Naive thymus-derived CD4-positive, alpha-beta T cell (primary cell): ENCODE results near the gene SLC8B1. TPM values are rescaled to one million over a fixed set of nuclear protein-coding genes. Genes with fewer than 3 reads are reported as not detected.
A peak's percentile ranks its signal among the peaks of the same experiment; 100 is the strongest.

Experiments
- ATAC-seq: fragments of 150-1000 bp; cut with Tn5 transposase; 2 replicates; pipeline ENCODE4 v1.10.0; 2021; ENCODE audit warnings: mild to moderate bottlenecking, moderate library complexity
- CTCF ChIA-PET: fragments of 350-600 bp; sonication (Branson Sonifier 250); formaldehyde crosslinking; loops from one replicate; lab custom pipeline; 2021; ENCODE audit warnings: antibody characterized with exemption; lab: Charles Lee
- POLR2A ChIA-PET: fragments of 350-600 bp; sonication (Branson Sonifier 250); formaldehyde crosslinking; loops from one replicate; lab custom pipeline; 2021; ENCODE audit warnings: antibody characterized with exemption, inconsistent platforms; lab: Charles Lee
- DNase-seq, 9 donors: peaks; one replicate each; pipeline versions ENCODE4 v3.0.0 to v3.0.0-alpha.2; 2020 to 2022; ENCODE audit warnings: mixed read lengths in 1 of 9
- H3K27ac ChIP-seq: one replicate; pipeline ENCODE4 v1.7.0; 2013; ENCODE audit warnings: mild to moderate bottlenecking, low read depth, low read length, moderate library complexity
- H3K27me3 ChIP-seq, 2 donors: one replicate each; pipeline ENCODE4 v1.7.0; 2013; ENCODE audit warnings: low read length in 2 of 2, mild to moderate bottlenecking in 2 of 2, moderate library complexity in 2 of 2; ENCODE audit not compliant: control insufficient read depth in 2 of 2, insufficient read depth in 2 of 2
- H3K36me3 ChIP-seq, 3 experiments: 1 replicate in 2 of 3; 2 replicates in 1 of 3; pipeline ENCODE4 v1.7.0; 2013; ENCODE audit warnings: low read length in 3 of 3, mild to moderate bottlenecking in 3 of 3, moderate library complexity in 1 of 3; ENCODE audit not compliant: insufficient read depth in 3 of 3, control insufficient read depth in 2 of 3
- H3K4me1 ChIP-seq, 2 donors: one replicate each; pipeline ENCODE4 v1.7.0; 2013; ENCODE audit warnings: low read length in 2 of 2, mild to moderate bottlenecking in 2 of 2, moderate library complexity in 1 of 2; ENCODE audit not compliant: control insufficient read depth in 2 of 2, insufficient read depth in 2 of 2
- H3K4me3 ChIP-seq: 2 replicates; pipeline ENCODE4 v1.7.0; 2013; ENCODE audit warnings: mild to moderate bottlenecking, low read length
- H3K9me3 ChIP-seq, 3 experiments: 1 replicate in 2 of 3; 2 replicates in 1 of 3; pipeline ENCODE4 v1.7.0; 2013; ENCODE audit warnings: low read length in 3 of 3; ENCODE audit not compliant: control insufficient read depth in 2 of 3
- H3K27ac Mint-ChIP-seq, 9 donors: one replicate each; pipeline ENCODE4 v1.8.0; 2020 to 2022; ENCODE audit warnings: mixed read lengths in 9 of 9, mild to moderate bottlenecking in 8 of 9, moderate library complexity in 5 of 9, inconsistent platforms in 2 of 9
- H3K27me3 Mint-ChIP-seq, 5 donors: one replicate each; pipeline ENCODE4 v1.8.0; 2021 to 2022; ENCODE audit warnings: mixed read lengths in 5 of 5, mild to moderate bottlenecking in 1 of 5
- H3K36me3 Mint-ChIP-seq, 5 donors: one replicate each; pipeline ENCODE4 v1.8.0; 2020 to 2022; ENCODE audit warnings: mixed read lengths in 5 of 5, mild to moderate bottlenecking in 3 of 5, inconsistent platforms in 1 of 5
- H3K4me1 Mint-ChIP-seq, 7 donors: one replicate each; pipeline ENCODE4 v1.8.0; 2020 to 2022; ENCODE audit warnings: mixed read lengths in 7 of 7, mild to moderate bottlenecking in 3 of 7, inconsistent platforms in 1 of 7
- H3K4me3 Mint-ChIP-seq, 10 donors: one replicate each; pipeline ENCODE4 v1.8.0; 2020 to 2022; ENCODE audit warnings: mild to moderate bottlenecking in 10 of 10, mixed read lengths in 10 of 10, moderate library complexity in 6 of 10, inconsistent platforms in 2 of 10
- H3K9me3 Mint-ChIP-seq, 11 donors: one replicate each; pipeline ENCODE4 v1.8.0; 2020 to 2022; ENCODE audit warnings: mixed read lengths in 11 of 11, mild to moderate bottlenecking in 4 of 11, inconsistent platforms in 1 of 11, moderate library complexity in 1 of 11
- intact Hi-C, 2 donors: fragments of 100-400 bp; cut with micrococcal nuclease; formaldehyde crosslinking; loops; one replicate each; pipeline ENCODE4 v1.15.1; 2023
- polyA plus RNA-seq, 2 donors: library from polyadenylated mRNA; unstranded; fragments of 300-500 nt; fragmentation: Illumina TruSeq; gene quantifications; one replicate each; pipeline ENCODE4 v1.2.3, GENCODE V29; 2021
- total RNA-seq, 6 experiments: library from RNA in 5 of 6; stranded (reverse) in 5 of 6; gene quantifications; 1 replicate in 5 of 6; 2 replicates in 1 of 6; pipeline ENCODE4 v1.2.3 and lab custom pipeline; 2021 to 2026

SLC8B1 gene
- total and polyA plus RNA-seq, 7 experiments from 2014 or later = 40.9 to 169 (median 140) TPM

DNA sequence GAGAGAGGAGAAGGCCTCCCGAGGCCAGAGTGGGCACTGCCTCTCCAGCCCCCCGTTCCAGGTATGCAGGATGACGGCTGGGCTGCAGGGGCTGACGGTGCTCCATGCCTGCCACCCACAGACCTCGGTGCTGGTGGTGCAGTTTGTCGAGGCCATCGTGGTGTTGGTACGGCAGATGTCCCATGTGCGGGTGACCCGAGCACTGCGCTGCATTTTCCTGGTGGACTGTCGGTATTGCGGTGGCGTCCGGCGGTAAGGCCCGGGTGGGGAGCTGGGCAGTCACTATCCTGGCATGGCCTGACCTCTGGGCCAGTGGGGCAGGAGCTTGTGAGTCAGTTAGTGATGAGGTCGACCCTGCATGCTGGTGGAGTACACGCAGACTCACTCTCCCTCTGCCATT lies 66.3 kb downstream of the SLC8B1 start:
- intact Hi-C loops = no loop called here
- H3K36me3 Mint-ChIP-seq = peaks cover 13 to 61% (median 37%) of the 10 kb centered on the region in 5 donors
- DNase-seq (no peak), ATAC-seq (no peak)
- Histone ChIP-seq H3K27me3 (no peaks in the 10 kb centered on the region), H3K36me3 (peaks cover 0 to 72% (median 15%) of the 10 kb centered on the region in 3 experiments), H3K4me3 (no peak overlapping the region), H3K9me3 (no peaks in the 10 kb centered on the region), H3K4me1 (peaks cover 0 to 12% of the 10 kb centered on the region in 2 donors), H3K27ac (no peak overlapping the region)
- H3K27me3 Mint-ChIP-seq = no peaks in the 10 kb centered on the region
- no peak overlapping the region for H3K27ac Mint-ChIP-seq
- ChIA-PET POLR2A (no interaction called here), CTCF (interaction anchor here (1.1 kb wide), 1 partner anchor 58 kb away, joined by 3 read pairs; no protein-coding TSS in a partner anchor)
- H3K9me3 Mint-ChIP-seq = no peaks in the 10 kb centered on the region
- peaks cover 9 to 26% (median 21%) of the 10 kb centered on the region in 7 donors for H3K4me1 Mint-ChIP-seq
- H3K4me3 Mint-ChIP-seq = no peak overlapping the region

DNA sequence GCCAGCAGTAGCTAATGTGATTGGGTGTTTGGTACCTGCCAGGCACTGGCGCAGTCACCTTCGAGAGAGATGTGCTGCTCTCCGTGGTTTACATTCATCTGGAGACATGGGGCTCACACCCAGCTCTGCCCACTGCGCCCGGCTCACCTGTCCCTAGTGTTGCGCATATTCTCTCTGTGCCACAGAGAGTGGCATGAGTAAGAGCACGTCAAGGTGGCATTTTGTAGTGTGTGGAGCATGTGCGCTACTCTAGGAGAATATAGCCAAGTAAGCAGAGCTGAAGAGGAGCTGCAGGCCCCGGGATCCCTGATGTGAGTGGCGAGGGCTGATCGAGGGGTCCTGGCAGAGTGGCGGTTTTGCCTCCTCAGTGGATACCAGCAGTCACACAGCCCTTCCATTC lies 66.8 kb downstream of the SLC8B1 start:
- Histone ChIP-seq H3K4me1 (peaks cover 0 to 17% of the 10 kb centered on the region in 2 donors), H3K36me3 (peaks cover 0 to 67% (median 13%) of the 10 kb centered on the region in 3 experiments), H3K27ac (no peak overlapping the region), H3K9me3 (no peaks in the 10 kb centered on the region), H3K27me3 (no peaks in the 10 kb centered on the region), H3K4me3 (no peak overlapping the region)
- Mint-ChIP-seq H3K4me1 (peaks cover 10 to 30% (median 23%) of the 10 kb centered on the region in 7 donors), H3K27ac (peak overlapping the region in 2 of 9 donors; percentile 49 to 65), H3K36me3 (peaks cover 13 to 61% (median 39%) of the 10 kb centered on the region in 5 donors), H3K27me3 (no peaks in the 10 kb centered on the region), H3K4me3 (no peak overlapping the region), H3K9me3 (no peaks in the 10 kb centered on the region)
- ATAC-seq (no peak), DNase-seq (no peak)
- POLR2A ChIA-PET = interaction anchor here (0.6 kb wide), 2 partner anchors 55 to 201 kb away, joined by 3 read pairs; no protein-coding TSS in a partner anchor
- intact Hi-C loops = no loop called here
- CTCF ChIA-PET = interaction anchor here (1.1 kb wide), 1 partner anchor 59 kb away, joined by 3 read pairs; no protein-coding TSS in a partner anchor

DNA sequence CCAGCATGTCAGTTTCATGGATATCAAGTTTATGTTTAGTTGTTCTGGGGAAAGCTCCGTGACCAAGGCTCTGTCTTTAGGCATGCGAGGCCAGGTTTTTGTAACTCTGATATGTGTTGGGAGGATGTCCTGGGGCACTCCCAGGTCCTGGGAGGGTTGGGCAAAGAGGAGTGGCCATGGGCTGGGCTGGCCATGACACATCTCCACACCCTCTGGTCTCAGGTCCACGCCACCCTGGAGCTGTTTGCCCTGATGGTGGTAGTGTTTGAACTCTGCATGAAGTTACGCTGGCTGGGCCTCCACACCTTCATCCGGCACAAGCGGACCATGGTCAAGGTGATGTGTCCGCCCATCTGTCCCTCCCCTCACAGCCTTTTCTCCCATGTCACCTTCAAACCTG lies 67.3 kb downstream of the SLC8B1 start:
- H3K36me3 Mint-ChIP-seq = peaks cover 13 to 62% (median 40%) of the 10 kb centered on the region in 5 donors
- intact Hi-C loops = no loop called here
- Histone ChIP-seq H3K9me3 (no peaks in the 10 kb centered on the region), H3K27ac (no peak overlapping the region), H3K27me3 (no peaks in the 10 kb centered on the region), H3K4me3 (no peak overlapping the region), H3K4me1 (peaks cover 1 to 21% of the 10 kb centered on the region in 2 donors), H3K36me3 (peaks cover 0 to 62% (median 13%) of the 10 kb centered on the region in 3 experiments)
- H3K27me3 Mint-ChIP-seq = no peaks in the 10 kb centered on the region
- H3K9me3 Mint-ChIP-seq = no peaks in the 10 kb centered on the region
- ChIA-PET CTCF (no interaction called here), POLR2A (interaction anchor here (0.6 to 1.1 kb wide), 4 partner anchors 9 to 201 kb away, joined by 3 read pairs; no protein-coding TSS in a partner anchor)
- DNase-seq (no peak), ATAC-seq (no peak)
- H3K4me1 Mint-ChIP-seq = peaks cover 10 to 36% (median 27%) of the 10 kb centered on the region in 7 donors
- peak overlapping the region in 2 of 9 donors; percentile 26 to 65 for H3K27ac Mint-ChIP-seq
- no peak overlapping the region for H3K4me3 Mint-ChIP-seq

DNA sequence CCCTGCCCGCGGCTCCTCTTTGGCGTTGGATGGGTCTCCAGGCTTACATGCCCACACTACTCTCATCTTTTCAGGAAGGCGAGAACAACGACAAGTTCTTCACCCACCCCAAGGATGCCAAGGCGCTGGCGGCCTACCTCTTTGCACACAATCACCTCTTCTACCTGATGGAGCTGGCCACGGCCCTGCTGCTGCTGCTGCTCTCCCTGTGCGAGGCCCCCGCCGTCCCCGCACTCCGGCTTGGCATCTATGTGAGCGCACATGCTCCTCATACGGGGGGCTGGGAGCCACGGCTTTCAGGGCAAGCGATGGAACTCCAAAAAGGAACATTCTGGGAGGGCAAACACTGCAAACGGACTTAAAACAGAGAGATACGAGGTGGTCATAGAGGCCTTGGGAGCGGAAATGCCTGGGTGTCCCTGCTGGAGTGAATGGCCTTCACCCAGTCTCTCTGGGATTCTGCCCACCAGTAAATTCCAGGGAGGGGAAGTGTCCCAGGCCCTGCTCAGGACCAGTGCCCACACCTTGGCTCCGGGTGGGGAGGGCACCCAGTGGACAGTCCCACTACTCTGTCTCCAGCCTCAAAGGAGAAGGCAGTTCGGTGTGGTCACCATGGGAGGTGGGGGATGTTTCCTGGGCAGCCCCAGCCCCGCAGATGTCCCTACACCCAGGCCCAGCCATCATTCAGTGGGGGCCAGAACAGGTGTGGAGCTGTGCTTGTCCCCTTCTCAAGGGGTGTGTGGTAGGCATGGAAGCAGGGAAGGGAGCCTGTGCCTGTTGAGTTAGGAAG lies 68.6 kb downstream of the SLC8B1 start:
- Histone ChIP-seq H3K4me3 (no peak overlapping the region), H3K27me3 (no peaks in the 10 kb centered on the region), H3K9me3 (no peaks in the 10 kb centered on the region), H3K36me3 (peaks cover 0 to 50% (median 13%) of the 10 kb centered on the region in 3 experiments), H3K4me1 (peaks cover 14 to 33% of the 10 kb centered on the region in 2 donors), H3K27ac (no peak overlapping the region)
- CTCF ChIA-PET = no interaction called here
- H3K27ac Mint-ChIP-seq = peak overlapping the region in 5 of 9 donors; percentile 38 to 76 (median 65)
- H3K9me3 Mint-ChIP-seq = no peaks in the 10 kb centered on the region
- H3K4me3 Mint-ChIP-seq = peak overlapping the region in 1 of 10 donors; percentile 5
- ATAC-seq = no peak
- H3K36me3 Mint-ChIP-seq = peaks cover 10 to 55% (median 37%) of the 10 kb centered on the region in 5 donors
- H3K4me1 Mint-ChIP-seq = peaks cover 14 to 47% (median 34%) of the 10 kb centered on the region in 7 donors
- POLR2A ChIA-PET = interaction anchor here (1.1 kb wide), 1 partner anchor 10 kb away, joined by 3 read pairs; no protein-coding TSS in a partner anchor
- no peaks in the 10 kb centered on the region for H3K27me3 Mint-ChIP-seq
- intact Hi-C loops = no loop called here
- DNase-seq = no peak

DNA sequence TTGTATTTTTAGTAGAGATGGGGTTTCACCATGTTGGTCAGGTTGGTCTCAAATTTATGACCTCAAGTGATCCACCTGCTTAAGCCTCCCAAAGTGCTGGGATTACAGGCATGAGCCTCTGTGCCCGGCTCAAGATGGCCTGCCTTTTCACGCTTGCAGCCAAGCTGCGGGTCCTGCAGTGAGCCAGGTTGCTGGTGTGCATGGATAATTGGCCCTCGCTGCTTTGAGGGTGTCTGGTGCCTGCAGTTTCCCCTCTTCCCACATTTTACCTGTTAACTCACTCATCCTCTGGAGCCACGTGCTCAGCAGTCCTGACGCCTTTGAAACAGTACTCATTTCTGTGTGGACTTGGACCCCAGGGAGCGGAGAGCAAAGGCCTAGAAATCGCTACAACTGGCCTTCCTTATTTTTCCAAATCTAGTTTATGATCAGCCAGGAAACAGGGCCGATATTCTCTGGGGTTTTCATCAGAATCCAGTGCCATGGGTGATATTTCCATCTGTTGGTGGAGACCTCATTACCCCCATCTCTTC lies 71.4 kb downstream of the SLC8B1 start:
- DNase-seq (no peak), ATAC-seq (no peak)
- Mint-ChIP-seq H3K36me3 (peaks cover 9 to 51% (median 40%) of the 10 kb centered on the region in 5 donors), H3K4me3 (peak overlapping the region in 7 of 10 donors; percentile 17 to 70 (median 34)), H3K4me1 (peaks cover 29 to 72% (median 52%) of the 10 kb centered on the region in 7 donors), H3K27me3 (no peaks in the 10 kb centered on the region), H3K9me3 (no peaks in the 10 kb centered on the region), H3K27ac (peak overlapping the region; percentile 59 to 95 (median 89))
- intact Hi-C loops = loop anchor here in 1 of 2 donors (2.0 to 5.0 kb wide), 3 partner anchors 31 to 56 kb away; partner anchors contain the start of gene TPCN1
- POLR2A ChIA-PET = interaction anchor here (2.7 kb wide), 1 partner anchor 41 kb away, joined by 21 read pairs; the partner anchor contains the start of gene TPCN1
- Histone ChIP-seq H3K27ac (peak overlapping the region; percentile 27), H3K4me1 (peaks cover 14 to 53% of the 10 kb centered on the region in 2 donors), H3K36me3 (peaks cover 0 to 29% (median 8%) of the 10 kb centered on the region in 3 experiments), H3K9me3 (no peaks in the 10 kb centered on the region), H3K4me3 (no peak overlapping the region), H3K27me3 (no peaks in the 10 kb centered on the region)
- CTCF ChIA-PET = interaction anchor here (0.6 to 0.9 kb wide), 2 partner anchors 27 to 31 kb away, joined by 3 read pairs; no protein-coding TSS in a partner anchor

DNA sequence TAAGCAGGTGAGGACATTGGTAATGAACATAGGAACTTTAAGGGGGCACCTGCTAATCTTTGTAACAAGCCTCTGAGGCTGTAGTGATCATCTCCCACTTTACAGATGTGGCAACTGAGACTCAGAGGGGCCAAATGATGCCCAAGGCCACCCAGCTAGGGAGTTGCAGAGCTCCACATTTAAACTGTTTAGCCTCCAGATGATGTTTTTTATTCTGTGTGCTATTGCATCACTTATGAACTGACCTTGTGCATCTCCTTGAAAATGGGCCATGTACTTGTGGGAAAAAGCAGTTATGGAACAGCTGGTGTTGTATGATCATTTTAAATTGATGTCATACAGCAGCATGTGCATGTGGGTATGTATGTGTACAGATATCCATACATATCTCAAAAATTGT lies 72.2 kb downstream of the SLC8B1 start:
- POLR2A ChIA-PET = interaction anchor here (2.7 kb wide), 1 partner anchor 40 kb away, joined by 21 read pairs; the partner anchor contains the start of gene TPCN1

More for the DNA sequence above, 72.2 kb downstream of the SLC8B1 start:
- Mint-ChIP-seq H3K36me3 (peaks cover 3 to 47% (median 38%) of the 10 kb centered on the region in 5 donors), H3K27me3 (no peaks in the 10 kb centered on the region), H3K4me3 (peak overlapping the region; percentile 14 to 88 (median 76)), H3K9me3 (peaks cover 0 to 1% (median 0%) of the 10 kb centered on the region in 11 donors), H3K27ac (peak overlapping the region; percentile 77 to 95 (median 89)), H3K4me1 (peaks cover 29 to 76% (median 56%) of the 10 kb centered on the region in 7 donors)
- no peak for ATAC-seq
- peaks cover 0 to 21% (median 1%) of the 10 kb centered on the region in 3 experiments for H3K36me3 ChIP-seq
- H3K9me3 ChIP-seq = no peaks in the 10 kb centered on the region
- H3K27ac ChIP-seq = peak overlapping the region; percentile 58
- CTCF ChIA-PET = interaction anchor here (0.6 to 1.7 kb wide), 3 partner anchors 27 to 33 kb away, joined by 3 to 6 read pairs (median 5); no protein-coding TSS in a partner anchor
- no peak for DNase-seq
- peaks cover 14 to 53% of the 10 kb centered on the region in 2 donors for H3K4me1 ChIP-seq
- intact Hi-C loops = loop anchor here (1.0 to 5.0 kb wide), 4 partner anchors 30 to 55 kb away; partner anchors contain the start of gene TPCN1 (in 2 of the 2)
- no peaks in the 10 kb centered on the region for H3K27me3 ChIP-seq
- no peak overlapping the region for H3K4me3 ChIP-seq
